MM.1S (cell line): ENCODE measurements around the gene MCU.

Experiments
- DNase-seq: peaks from one replicate; pipeline ENCODE4 v3.0.0-alpha.2; 2015
- H2AFZ ChIP-seq: fragments of 300-600 bp; sonication (generic); 2 replicates; pipeline ENCODE4 v1.6.0; 2016; ENCODE audit warnings: antibody characterized with exemption, low read length
- H3F3A ChIP-seq: fragments of 300-600 bp; sonication (generic); 2 replicates; pipeline ENCODE4 v1.6.1; 2016; ENCODE audit warnings: mild to moderate bottlenecking, antibody characterized with exemption, low read length, moderate library complexity, mixed read lengths; ENCODE audit not compliant: insufficient read depth
- H3K27ac ChIP-seq: fragments of 300-600 bp; sonication (generic); 2 replicates; pipeline ENCODE4 v1.5.1; 2016; ENCODE audit warnings: mild to moderate bottlenecking, low read length
- H3K27me3 ChIP-seq: fragments of 300-600 bp; sonication (generic); replicated peaks from 2 replicates; pipeline ENCODE4 v1.6.0; 2016; ENCODE audit warnings: low read length; ENCODE audit not compliant: insufficient read depth
- H3K36me3 ChIP-seq: fragments of 300-600 bp; sonication (generic); replicated peaks from 2 replicates; pipeline ENCODE4 v1.6.1; 2016; ENCODE audit warnings: mild to moderate bottlenecking, low read length, mixed read lengths; ENCODE audit not compliant: insufficient read depth
- H3K4me1 ChIP-seq: fragments of 300-600 bp; sonication (generic); 2 replicates; pipeline ENCODE4 v1.6.1; 2016; ENCODE audit warnings: low read length, mixed read lengths
- H3K4me2 ChIP-seq: fragments of 300-600 bp; sonication (generic); 2 replicates; pipeline ENCODE4 v1.6.0; 2016; ENCODE audit warnings: low read depth, low read length
- H3K4me3 ChIP-seq: fragments of 300-600 bp; sonication (generic); 2 replicates; pipeline ENCODE4 v1.5.1; 2016; ENCODE audit warnings: low read length, mixed read lengths
- H3K79me2 ChIP-seq: fragments of 300-600 bp; sonication (generic); 2 replicates; pipeline ENCODE4 v1.6.1; 2016; ENCODE audit warnings: mixed run types, low read length, mixed read lengths
- H3K9ac ChIP-seq: fragments of 300-600 bp; sonication (generic); 2 replicates; pipeline ENCODE4 v1.6.1; 2016; ENCODE audit warnings: low read length, mixed read lengths
- H3K9me2 ChIP-seq: fragments of 300-600 bp; sonication (generic); replicated peaks from 2 replicates; pipeline ENCODE4 v1.6.1; 2016; ENCODE audit warnings: mild to moderate bottlenecking, low read length, mixed read lengths; ENCODE audit not compliant: insufficient read depth
- H3K9me3 ChIP-seq: fragments of 300-600 bp; sonication (generic); replicated peaks from 2 replicates; pipeline ENCODE4 v1.6.1; 2016; ENCODE audit warnings: mild to moderate bottlenecking, low read length, mixed read lengths; ENCODE audit not compliant: insufficient read depth
- H4K20me1 ChIP-seq: fragments of 300-600 bp; sonication (generic); 2 replicates; pipeline ENCODE4 v1.6.1; 2016; ENCODE audit warnings: mild to moderate bottlenecking, low read length, moderate library complexity, mixed read lengths; ENCODE audit not compliant: insufficient read depth
- CTCF ChIP-seq: fragments of 300-600 bp; sonication (generic); IDR thresholded peaks from 2 replicates; pipeline ENCODE4 v1.5.1; 2016; ENCODE audit warnings: antibody characterized with exemption, low read length, mixed read lengths
- EZH2 ChIP-seq: fragments of 300-600 bp; sonication (generic); optimal IDR thresholded peaks from 2 replicates; pipeline ENCODE3; 2017; ENCODE audit warnings: low read depth, mild to moderate bottlenecking, antibody characterized with exemption, low read length, mixed read lengths
- EZH2phosphoT487 ChIP-seq: fragments of 300-600 bp; sonication (generic); IDR thresholded peaks from 2 replicates; pipeline ENCODE4 v1.6.1; 2018; ENCODE audit warnings: antibody characterized with exemption, low read length

MCU gene

GRCh38 chr10:72688208-72688651 is 3.7 kb upstream of the MCU start:
- TF ChIP-seq EZH2phosphoT487 (no peak), CTCF (no peak), EZH2 (no peak)
- no peaks in the 10 kb centered on the region for H3K36me3 ChIP-seq
- H3K9ac ChIP-seq, result no peak overlapping the region
- H3K9me2 ChIP-seq, result no peaks in the 10 kb centered on the region
- no peak overlapping the region for H3K4me3 ChIP-seq
- peaks cover 8% of the 10 kb centered on the region for H3K79me2 ChIP-seq
- H3K4me2 ChIP-seq, result no peak overlapping the region
- no peak for DNase-seq
- H3K4me1 ChIP-seq, result peaks cover 6% of the 10 kb centered on the region
- no peaks in the 10 kb centered on the region for H3K27me3 ChIP-seq
- no peaks in the 10 kb centered on the region for H4K20me1 ChIP-seq
- no peaks in the 10 kb centered on the region for H3F3A ChIP-seq
- H3K27ac ChIP-seq, result no peak overlapping the region
- no peak overlapping the region for H2AFZ ChIP-seq
- no peaks in the 10 kb centered on the region for H3K9me3 ChIP-seq

GRCh38 chr10:72689660-72690059 is 2.3 kb upstream of the MCU start:
- Histone ChIP-seq H3K36me3 (no peaks in the 10 kb centered on the region), H3K9me3 (no peaks in the 10 kb centered on the region), H2AFZ (no peak overlapping the region), H4K20me1 (no peaks in the 10 kb centered on the region), H3K79me2 (peaks cover 22% of the 10 kb centered on the region), H3K4me2 (no peak overlapping the region), H3K27ac (no peak overlapping the region), H3K4me1 (peaks cover 18% of the 10 kb centered on the region), H3K27me3 (no peaks in the 10 kb centered on the region), H3K9me2 (no peaks in the 10 kb centered on the region), H3K4me3 (no peak overlapping the region), H3F3A (0 out of 2 replicates have a peak, but pooled peaks cover 3% of the 10 kb centered on the region), H3K9ac (no peak overlapping the region)
- DNase-seq, result no peak
- no peak for TF ChIP-seq EZH2phosphoT487
- TF ChIP-seq CTCF, result no peak
- TF ChIP-seq EZH2, result no peak

- no peak overlapping the region for H2AFZ ChIP-seq
- H3K4me2 ChIP-seq, result no peak overlapping the region
- peaks cover 28% of the 10 kb centered on the region for H3K79me2 ChIP-seq
- H3K27ac ChIP-seq, result no peak overlapping the region
- no peak for DNase-seq
- 0 out of 2 replicates have a peak, but pooled peaks cover 3% of the 10 kb centered on the region for H3F3A ChIP-seq
- TF ChIP-seq EZH2phosphoT487, result no peak
- no peak for TF ChIP-seq EZH2
- TF ChIP-seq CTCF, result no peak
- no peaks in the 10 kb centered on the region for H3K27me3 ChIP-seq
- H3K9ac ChIP-seq, result no peak overlapping the region
- H3K4me3 ChIP-seq, result no peak overlapping the region
- no peaks in the 10 kb centered on the region for H3K36me3 ChIP-seq
- H3K9me3 ChIP-seq, result no peaks in the 10 kb centered on the region
- H3K4me1 ChIP-seq, result peaks cover 18% of the 10 kb centered on the region
- no peaks in the 10 kb centered on the region for H4K20me1 ChIP-seq
- H3K9me2 ChIP-seq, result no peaks in the 10 kb centered on the region
These were observed 1.7 kb upstream of the MCU start for GRCh38 chr10:72690071-72690755.
